NCI-H1694 (cell line): ENCODE data around the gene N4BP2L2.

Experiments used
- DNase-seq: peaks from one replicate; lab custom pipeline; 2025; lab: John Stamatoyannopoulos, UW

Gene N4BP2L2

GRCh38 chr13:32468502-32469142 lies 70.0 kb downstream of the N4BP2L2 start:
- DNase-seq: no peak

- no peak for DNase-seq
These were observed 82.0 kb downstream of the N4BP2L2 start for GRCh38 chr13:32456591-32456990.

GRCh38 chr13:32455594-32455903 lies 83.0 kb downstream of the N4BP2L2 start:
- no peak for DNase-seq

- DNase-seq: no peak
These were observed 83.6 kb downstream of the N4BP2L2 start for GRCh38 chr13:32454886-32455593.

GRCh38 chr13:32453981-32454380 lies 84.6 kb downstream of the N4BP2L2 start:
- DNase-seq: no peak

- DNase-seq: no peak
These were observed 89.6 kb downstream of the N4BP2L2 start for GRCh38 chr13:32448972-32449371.

- no peak for DNase-seq
These were observed 90.5 kb downstream of the N4BP2L2 start for GRCh38 chr13:32447894-32448623.

GRCh38 chr13:32446773-32447465 lies 91.7 kb downstream of the N4BP2L2 start:
- DNase-seq: no peak

GRCh38 chr13:32446220-32446619 lies 92.4 kb downstream of the N4BP2L2 start:
- DNase-seq: no peak

- DNase-seq: no peak
These were observed 93.1 kb downstream of the N4BP2L2 start for GRCh38 chr13:32445461-32445860.

GRCh38 chr13:32443111-32443510 lies 95.5 kb downstream of the N4BP2L2 start:
- DNase-seq: no peak

GRCh38 chr13:32438871-32439270 lies 99.7 kb downstream of the N4BP2L2 start:
- DNase-seq: no peak

GRCh38 chr13:32432856-32433255 lies 105.7 kb downstream of the N4BP2L2 start:
- DNase-seq: peak; percentile 21

- no peak for DNase-seq
These were observed 107.2 kb downstream of the N4BP2L2 start for GRCh38 chr13:32431361-32431760.

- no peak for DNase-seq
These were observed 108.4 kb downstream of the N4BP2L2 start for GRCh38 chr13:32430018-32430747.

GRCh38 chr13:32429433-32429909 lies 109.1 kb downstream of the N4BP2L2 start:
- DNase-seq: no peak

- no peak for DNase-seq
These were observed 109.8 kb downstream of the N4BP2L2 start for GRCh38 chr13:32428581-32429432.

- DNase-seq: peak; percentile 30
These were observed 110.6 kb downstream of the N4BP2L2 start, which contains the start of gene N4BP2L1 for GRCh38 chr13:32427852-32428580. Gene N4BP2L1, minus strand, starts transcription at chr13:32428130. Its CDS starts 48 bp downstream, at chr13:32428082.

GRCh38 chr13:32426990-32427851 lies 111.4 kb downstream of the N4BP2L2 start:
- no peak for DNase-seq
